T-helper 2 cell (primary cell): ENCODE results near the gene INTS3.
A peak's percentile ranks its signal among the peaks of the same experiment; 100 is the strongest.
"Not testable (repeated sequence)": the region's sequence is repeated elsewhere in the genome, so short reads cannot be mapped to it uniquely, and the experiment has no call there.

Experiments
- DNase-seq, 5 experiments: peaks; one replicate each; pipeline versions ENCODE4 v3.0.0 to v3.0.0-alpha.2; 2012 to 2022

Gene INTS3

DNA sequence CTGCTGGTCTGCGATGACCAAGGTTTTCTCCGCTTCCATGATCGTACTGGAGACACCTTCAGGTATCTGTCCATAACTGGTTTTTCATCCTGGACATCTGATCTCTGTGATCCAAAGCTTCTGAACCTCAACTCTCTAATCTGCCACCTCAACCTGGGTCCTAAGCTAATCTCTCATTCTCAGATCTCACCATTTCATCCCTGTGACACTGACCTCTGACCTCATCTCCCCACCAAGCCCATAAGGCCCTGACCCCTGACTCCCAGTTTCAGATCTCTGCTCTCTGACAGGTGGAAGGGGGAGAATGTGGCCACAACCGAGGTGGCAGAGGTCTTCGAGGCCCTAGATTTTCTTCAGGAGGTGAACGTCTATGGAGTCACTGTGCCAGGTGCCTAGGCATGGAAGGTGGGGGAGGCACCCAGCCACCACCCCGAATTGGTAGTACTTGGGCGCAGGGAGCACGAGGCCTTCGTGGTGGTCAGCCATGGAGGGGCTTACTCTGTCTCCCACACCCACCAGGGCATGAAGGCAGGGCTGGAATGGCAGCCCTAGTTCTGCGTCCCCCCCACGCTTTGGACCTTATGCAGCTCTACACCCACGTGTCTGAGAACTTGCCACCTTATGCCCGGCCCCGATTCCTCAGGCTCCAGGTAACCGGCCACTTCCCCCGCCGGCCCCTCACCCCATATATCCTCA, 51.1 kb downstream of the INTS3 start:
- DNase-seq: no peak

DNA sequence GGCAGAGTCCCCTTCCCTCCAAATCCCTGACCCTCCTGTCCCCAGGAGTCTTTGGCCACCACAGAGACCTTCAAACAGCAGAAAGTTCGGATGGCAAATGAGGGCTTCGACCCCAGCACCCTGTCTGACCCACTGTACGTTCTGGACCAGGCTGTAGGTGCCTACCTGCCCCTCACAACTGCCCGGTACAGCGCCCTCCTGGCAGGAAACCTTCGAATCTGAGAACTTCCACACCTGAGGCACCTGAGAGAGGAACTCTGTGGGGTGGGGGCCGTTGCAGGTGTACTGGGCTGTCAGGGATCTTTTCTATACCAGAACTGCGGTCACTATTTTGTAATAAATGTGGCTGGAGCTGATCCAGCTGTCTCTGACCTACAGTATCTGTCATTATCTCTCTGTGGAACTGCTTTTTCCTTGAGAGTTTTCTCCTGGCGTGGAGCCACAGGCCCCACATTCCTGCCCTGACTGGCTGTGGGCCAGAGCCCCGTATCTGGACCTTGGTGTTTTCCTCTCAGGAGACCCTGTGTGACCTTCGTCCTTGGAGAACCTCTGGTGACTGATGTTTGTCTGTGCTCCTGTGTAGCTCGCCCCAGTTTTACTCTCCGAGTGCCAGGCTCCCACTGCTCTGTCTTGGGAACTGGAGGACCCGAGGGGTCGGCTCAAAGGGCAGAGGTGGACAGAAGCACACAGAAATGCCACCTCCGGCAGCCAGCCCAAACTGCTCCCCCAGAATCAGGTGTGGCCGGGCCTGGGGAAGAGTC, 52.1 kb downstream of the INTS3 start:
- no peak for DNase-seq

- DNase-seq: no peak
Measured at GRCh38 chr1:153780551-153780950, 52.7 kb downstream of the INTS3 start.

- DNase-seq: not testable (repeated sequence)
Measured at GRCh38 chr1:153782648-153783047, 54.8 kb downstream of the INTS3 start.

DNA sequence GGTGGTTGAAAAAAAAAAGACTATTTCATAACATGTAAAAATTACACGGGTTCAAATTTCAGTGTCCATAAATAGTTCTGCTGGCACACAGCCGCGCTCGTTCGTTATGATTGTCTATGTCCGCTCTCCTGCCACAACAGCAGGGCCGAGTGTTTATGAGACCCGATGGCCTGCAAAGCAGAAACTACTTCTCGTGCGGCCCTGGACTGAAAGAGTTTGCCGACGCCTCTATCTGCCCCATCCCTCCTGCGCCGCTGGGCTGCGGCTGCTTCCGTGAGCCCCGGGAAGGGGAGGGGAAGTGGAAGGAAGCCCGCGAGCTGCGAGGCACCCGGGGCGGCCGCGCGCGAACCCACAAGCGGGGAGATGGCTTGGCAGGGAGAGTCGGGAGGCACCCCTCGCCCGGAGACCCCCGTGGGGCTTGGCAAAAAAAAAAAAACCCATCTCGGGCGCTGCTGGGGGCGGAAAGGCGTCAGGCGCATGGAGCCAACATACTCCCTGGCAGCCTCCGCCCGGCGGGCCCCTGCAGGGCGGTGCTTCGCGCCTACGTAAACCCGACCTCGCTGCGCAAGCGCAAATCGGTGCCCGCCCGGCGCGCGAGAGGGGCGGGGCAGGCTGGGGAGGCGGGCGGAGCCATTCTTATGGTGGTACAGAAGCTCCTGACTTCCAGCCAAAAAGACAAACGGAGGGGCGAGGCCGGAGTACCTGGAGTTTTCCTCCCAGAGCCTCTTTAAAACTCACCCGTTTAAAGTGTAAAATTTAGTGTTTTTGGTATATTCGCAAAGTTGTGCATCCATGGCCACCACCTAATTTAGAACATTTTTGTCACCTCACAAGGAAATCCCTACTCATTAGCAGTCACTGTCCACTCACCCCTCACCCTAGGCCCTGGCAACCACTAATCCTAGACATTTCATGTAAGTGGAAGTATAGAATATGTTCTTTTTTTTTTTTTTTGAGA, 55.7 kb downstream of the INTS3 start:
- peak; percentile 85 to 93 (median 86) for DNase-seq

DNA sequence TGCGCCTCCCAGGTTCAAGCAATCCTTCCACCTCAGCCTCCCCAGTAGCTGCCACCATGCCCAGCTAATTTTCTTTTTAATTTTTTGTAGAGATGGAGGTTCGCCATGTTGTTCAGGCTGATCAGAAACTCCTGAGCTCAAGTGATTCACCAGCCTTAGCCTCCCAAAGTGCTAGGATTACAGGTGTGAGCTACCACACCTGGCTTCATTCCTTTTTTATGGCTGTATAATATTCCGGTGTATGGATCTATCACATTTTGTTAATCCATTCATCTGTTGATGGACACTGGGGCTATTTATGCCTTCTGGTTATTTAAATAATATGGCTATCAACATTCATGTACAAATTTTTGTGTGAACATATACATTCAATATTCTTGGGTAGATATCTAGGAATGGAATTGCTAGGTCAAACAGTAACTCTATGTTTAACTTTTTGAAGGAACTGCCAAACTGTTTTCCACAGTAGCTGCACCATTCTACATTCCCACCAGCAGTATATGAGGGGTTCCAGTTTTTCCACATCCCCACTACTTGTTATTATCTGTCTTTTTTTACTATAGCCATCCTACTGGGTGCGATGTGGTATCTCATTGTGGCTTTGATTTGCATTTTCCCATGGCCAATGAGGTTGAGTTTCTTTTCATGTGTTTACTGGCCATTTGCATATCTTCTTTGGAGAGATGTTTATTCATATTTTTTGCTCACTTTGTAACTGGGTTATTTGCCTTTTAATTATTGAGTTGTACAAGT, 58.4 kb downstream of the INTS3 start:
- no peak for DNase-seq

- no peak for DNase-seq
Measured at GRCh38 chr1:153789478-153790034, 61.7 kb downstream of the INTS3 start.

DNA sequence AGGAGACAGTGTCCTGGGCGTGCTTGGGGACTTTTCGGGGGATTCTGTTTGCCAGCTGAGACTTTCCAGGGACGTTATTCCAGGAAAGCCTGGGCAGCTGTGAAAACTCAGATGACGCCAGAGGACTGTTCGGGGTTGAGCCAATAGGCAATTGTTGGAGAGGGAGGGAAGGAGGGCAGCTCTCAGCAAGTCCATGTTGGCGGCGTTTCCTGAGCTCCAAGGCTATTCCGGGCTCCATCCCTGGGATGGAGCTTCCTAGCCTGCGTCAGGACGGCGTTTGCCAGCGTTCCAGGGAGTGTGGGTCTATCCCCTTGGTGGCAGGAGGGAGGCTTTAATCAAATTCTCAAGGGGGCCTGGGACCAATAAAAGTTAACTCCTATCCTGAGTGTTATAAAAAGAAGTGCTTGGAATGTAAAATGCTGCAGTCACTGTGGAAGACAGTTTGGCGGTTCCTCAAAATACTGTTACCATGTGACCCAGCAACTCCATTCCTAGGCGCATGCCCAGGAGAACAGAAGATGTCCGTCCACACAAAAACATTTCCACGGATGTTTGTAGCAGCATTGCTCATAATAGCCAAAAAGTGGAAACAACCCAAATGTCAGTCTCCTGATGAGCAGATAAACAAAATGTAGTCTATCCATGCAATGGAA, 62.6 kb downstream of the INTS3 start:
- DNase-seq: no peak

DNA sequence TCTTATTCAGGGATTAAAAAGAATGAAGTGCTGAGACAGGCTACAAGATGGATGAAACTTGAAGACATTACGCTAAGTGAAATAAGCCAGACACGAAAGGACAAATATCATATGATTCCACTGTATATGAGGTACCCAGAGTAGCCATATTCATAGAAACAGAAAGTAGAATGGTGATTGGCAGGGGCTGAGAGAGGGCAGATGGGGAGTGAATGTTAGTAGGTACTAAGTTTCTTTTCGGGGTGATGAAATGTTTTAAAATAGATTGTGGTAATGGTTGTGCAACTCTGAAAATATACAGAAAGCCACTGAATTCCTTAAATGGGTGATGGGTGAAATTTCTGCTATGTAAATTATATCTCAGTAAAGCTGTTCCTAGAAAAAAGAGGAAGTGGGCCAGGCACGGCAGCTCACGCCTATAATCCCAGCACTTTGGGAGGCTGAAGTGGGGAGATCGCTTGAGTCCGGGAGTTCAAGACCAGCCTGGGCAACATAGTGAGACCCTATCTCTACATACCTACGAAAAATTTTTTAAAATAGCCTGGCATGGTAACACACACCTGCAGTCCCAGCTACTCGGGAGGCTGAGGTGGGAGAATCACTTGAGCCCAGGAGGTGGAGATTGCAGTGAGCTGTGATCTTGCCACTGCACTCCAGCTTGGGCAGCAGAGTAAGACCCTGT, 63.3 kb downstream of the INTS3 start:
- peak in 1 of 5 experiments; percentile 62 for DNase-seq

DNA sequence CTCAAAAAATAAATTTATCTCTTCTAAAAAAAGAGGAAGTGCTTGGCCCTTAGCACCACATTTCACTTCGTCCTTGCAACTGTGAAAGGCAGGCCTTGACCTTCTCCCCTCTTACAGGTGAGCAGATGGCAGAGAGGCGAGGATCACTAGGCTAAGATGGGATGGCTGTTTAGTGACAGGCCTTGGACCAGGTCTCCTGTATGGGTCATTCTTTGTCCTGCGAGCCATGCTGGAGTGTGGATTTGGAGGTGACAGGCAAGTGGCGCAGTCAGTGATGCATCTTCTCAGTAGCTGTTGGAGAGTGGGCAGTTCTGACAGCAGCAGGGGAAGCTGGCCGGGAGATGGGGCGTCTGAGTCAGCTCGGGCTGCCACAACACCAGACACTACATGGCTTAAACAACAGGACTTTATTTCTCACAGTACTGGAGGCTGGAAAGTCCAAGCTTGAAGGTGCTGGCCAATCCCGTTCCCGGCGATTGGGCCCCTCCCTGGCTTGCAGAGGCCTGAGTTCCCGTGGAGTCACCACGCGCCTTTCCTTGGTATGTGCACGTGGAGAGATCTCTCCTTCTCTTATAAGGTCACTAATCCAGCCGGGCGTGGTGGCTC, 63.9 kb downstream of the INTS3 start:
- DNase-seq: no peak

GRCh38 chr1:153792631-153793041, 64.8 kb downstream of the INTS3 start:
- DNase-seq: no peak

- no peak for DNase-seq
Measured at GRCh38 chr1:153793261-153793972, 65.6 kb downstream of the INTS3 start.

DNA sequence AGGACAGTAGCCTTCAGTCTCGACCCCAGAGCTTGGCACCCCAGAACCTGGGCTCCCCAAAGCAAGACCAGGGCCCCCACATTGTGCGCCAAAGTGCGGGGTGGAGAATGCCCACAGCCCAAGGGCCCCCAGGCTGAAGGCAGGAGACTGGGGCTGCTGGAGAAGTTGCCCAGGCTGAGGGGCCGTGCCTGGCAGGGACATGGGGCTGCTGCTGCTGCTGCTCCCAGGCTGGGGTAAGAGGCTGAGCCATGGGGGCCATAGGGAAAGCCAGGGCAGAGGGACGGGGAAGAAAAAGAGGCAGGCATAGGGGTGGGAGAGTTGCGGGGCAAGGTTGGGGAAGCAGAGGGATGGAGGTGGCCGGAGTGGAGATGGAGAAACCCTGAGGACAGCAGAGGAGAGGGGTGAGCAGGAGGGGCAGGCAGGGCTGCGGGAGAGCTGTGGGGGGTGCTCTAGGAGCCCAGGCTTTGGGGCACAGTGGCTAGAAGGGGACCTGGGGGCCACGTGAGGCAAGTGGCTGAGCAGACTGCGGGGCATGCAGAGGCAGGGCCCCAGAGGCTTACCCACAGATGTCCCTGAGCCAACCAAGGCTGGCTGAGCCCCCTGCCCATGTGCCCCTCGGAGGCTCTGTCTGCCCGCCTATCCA, 66.2 kb downstream of the INTS3 start:
- DNase-seq: no peak

DNA sequence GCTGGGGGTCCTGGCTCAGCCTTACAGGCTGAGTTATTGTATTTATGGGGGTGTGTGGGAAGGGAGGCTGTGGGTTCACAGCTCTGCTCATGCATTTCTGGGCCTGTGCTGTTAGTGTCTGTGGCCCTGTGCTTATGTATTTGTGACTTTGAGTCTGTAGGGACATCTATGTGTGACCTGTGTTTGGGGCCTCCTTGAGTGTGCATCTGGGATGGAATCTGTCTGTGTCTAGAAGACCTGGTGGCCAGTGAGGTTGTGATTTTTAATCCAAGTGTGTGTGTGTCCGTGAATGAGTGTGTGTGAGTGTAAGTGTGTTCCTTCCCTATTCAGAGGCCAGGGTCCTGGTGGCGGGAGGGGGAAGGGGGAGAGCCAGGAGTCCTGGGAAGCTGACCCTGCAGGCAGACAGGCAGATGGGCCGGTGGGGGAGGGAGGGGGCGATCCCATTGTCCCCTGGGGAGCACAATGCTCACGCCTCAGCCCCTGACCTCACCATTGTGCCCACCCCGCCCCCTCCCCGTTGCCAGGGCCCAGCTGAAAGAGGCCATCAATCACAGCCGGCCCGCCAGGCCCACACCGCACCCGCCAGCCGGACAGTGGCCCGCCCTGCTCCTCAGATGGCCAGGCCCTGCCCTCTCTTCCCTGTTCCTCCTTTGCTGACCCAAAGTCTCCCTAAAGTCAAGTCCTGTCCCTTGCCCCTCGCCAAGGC, 66.9 kb downstream of the INTS3 start:
- DNase-seq: no peak

- no peak for DNase-seq
Measured at GRCh38 chr1:153795330-153795837, 67.5 kb downstream of the INTS3 start.

DNA sequence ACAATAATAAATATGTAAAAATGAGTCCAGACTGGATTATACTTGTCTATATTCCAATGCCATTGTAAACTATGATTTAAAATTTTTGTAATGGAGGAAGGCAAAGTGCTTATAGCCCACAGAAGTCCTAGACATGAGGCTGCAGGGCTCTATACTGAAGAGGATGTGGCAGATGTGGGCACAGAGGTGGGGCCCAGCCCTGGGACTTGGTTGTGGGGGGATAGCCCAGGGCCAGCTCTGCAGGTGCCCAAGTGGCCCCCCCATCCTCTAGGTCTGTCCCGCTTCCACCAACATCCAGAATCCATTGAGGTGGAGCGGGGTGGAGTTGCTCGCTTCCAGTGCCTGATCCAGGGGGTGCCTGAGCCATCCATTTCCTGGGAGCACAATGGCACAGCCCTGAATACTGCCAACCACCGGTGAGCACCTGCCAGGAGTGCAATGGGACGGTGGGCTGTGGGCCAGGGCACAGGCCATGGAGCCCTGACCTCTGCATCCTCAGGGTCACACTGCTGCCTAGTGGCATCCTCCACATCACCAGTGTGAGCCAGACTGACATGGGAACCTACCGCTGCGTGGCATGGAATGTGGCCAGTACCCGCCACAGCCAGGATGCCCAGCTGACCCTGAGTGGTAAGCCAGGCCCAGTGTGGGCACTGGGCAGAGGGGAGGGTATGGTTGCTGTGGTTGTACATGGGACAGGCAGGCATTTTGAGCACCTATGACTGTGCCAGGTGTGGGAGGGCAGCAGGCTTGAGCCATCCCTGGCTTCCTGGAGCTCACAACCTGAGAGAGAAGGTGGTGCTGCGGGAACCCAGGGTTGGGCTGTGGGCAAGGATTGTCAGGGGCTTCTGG, 68.3 kb downstream of the INTS3 start:
- DNase-seq: peak in 1 of 5 experiments; percentile 45
